CD14-positive monocyte (primary cell): ENCODE data around the gene PRELP. TPM values are rescaled to one million over a fixed set of nuclear protein-coding genes. Genes with fewer than 3 reads are reported as not detected.
A peak's percentile ranks its signal among the peaks of the same experiment; 100 is the strongest.

Source experiments
- DNase-seq, 3 donors: peaks; one replicate each; pipeline ENCODE4 v3.0.0-alpha.2; 2011 to 2022
- H2AFZ ChIP-seq: 2 replicates; pipeline ENCODE4 v1.6.0; 2012; ENCODE audit warnings: mild to moderate bottlenecking, low read depth, low read length, inconsistent platforms; ENCODE audit not compliant: insufficient read depth, poor library complexity, severe bottlenecking
- H3K27ac ChIP-seq, 2 donors: 1 replicate in 1 of 2; 2 replicates in 1 of 2; pipeline ENCODE4 v1.5.1; 2012 to 2013; ENCODE audit warnings: low read length in 2 of 2, control low read depth in 1 of 2, inconsistent platforms in 1 of 2, low read depth in 1 of 2, mild to moderate bottlenecking in 1 of 2
- H3K27me3 ChIP-seq, 2 donors: one replicate each; pipeline versions ENCODE4 v1.6.0 to v1.6.1; 2011 to 2013; ENCODE audit warnings: low read length in 2 of 2; ENCODE audit not compliant: control insufficient read depth in 2 of 2, insufficient read depth in 2 of 2
- H3K36me3 ChIP-seq, 2 donors: replicated peaks in 1 of 2; 1 replicate in 1 of 2; 2 replicates in 1 of 2; pipeline versions ENCODE4 v1.5.1 to v1.6.1; 2012 to 2013; ENCODE audit warnings: low read length in 2 of 2, control low read depth in 1 of 2, inconsistent platforms in 1 of 2, mild to moderate bottlenecking in 1 of 2; ENCODE audit not compliant: insufficient read depth in 2 of 2, control insufficient read depth in 1 of 2
- H3K4me1 ChIP-seq, 2 donors: 1 replicate in 1 of 2; 2 replicates in 1 of 2; pipeline versions ENCODE4 v1.5.1 to v1.6.1; 2012 to 2013; ENCODE audit warnings: low read length in 2 of 2, control low read depth in 1 of 2, inconsistent platforms in 1 of 2, mild to moderate bottlenecking in 1 of 2, moderate library complexity in 1 of 2; ENCODE audit not compliant: insufficient read depth in 2 of 2, control insufficient read depth in 1 of 2
- H3K4me2 ChIP-seq: replicated peaks from 2 replicates; pipeline ENCODE3; 2012; ENCODE audit warnings: low read length, moderate library complexity, mild to moderate bottlenecking; ENCODE audit not compliant: poor library complexity, severe bottlenecking; ENCODE audit errors: extremely low read depth
- H3K4me3 ChIP-seq, 3 experiments: fragments of 200-600 bp in 1 of 3; sonication (generic) in 1 of 3; replicated peaks in 1 of 3; 1 replicate in 2 of 3; 2 replicates in 1 of 3; pipeline ENCODE4 v1.5.1; 2011 to 2013; ENCODE audit warnings: low read length in 3 of 3, mild to moderate bottlenecking in 3 of 3, control low read depth in 2 of 3, low read depth in 2 of 3, inconsistent platforms in 1 of 3, moderate library complexity in 1 of 3
- H3K79me2 ChIP-seq: 2 replicates; pipeline ENCODE4 v1.6.0; 2012; ENCODE audit warnings: mild to moderate bottlenecking, control low read depth, inconsistent platforms, low read length, moderate library complexity; ENCODE audit not compliant: insufficient read depth
- H3K9ac ChIP-seq: 2 replicates; pipeline ENCODE4 v1.6.0; 2017; ENCODE audit warnings: low read length, mild to moderate bottlenecking; ENCODE audit not compliant: insufficient read depth, poor library complexity, severe bottlenecking
- H3K9me3 ChIP-seq, 2 donors: replicated peaks in 1 of 2; 1 replicate in 1 of 2; 2 replicates in 1 of 2; pipeline versions ENCODE4 v1.5.1 to v1.6.1; 2012 to 2013; ENCODE audit warnings: low read length in 2 of 2, control low read depth in 1 of 2; ENCODE audit not compliant: control insufficient read depth in 1 of 2, insufficient read depth in 1 of 2
- H4K20me1 ChIP-seq: 2 replicates; pipeline ENCODE4 v1.6.0; 2012; ENCODE audit warnings: mild to moderate bottlenecking, low read length, control low read depth, moderate library complexity; ENCODE audit not compliant: insufficient read depth
- H3K27ac Mint-ChIP-seq, 7 donors: one replicate each; pipeline ENCODE4 v1.8.0; 2020; ENCODE audit warnings: mild to moderate bottlenecking in 7 of 7, mixed read lengths in 7 of 7, moderate library complexity in 6 of 7, inconsistent platforms in 2 of 7
- H3K27me3 Mint-ChIP-seq, 3 donors: one replicate each; pipeline ENCODE4 v1.8.0; 2021 to 2022; ENCODE audit warnings: low read depth in 3 of 3, mild to moderate bottlenecking in 3 of 3, mixed read lengths in 3 of 3, moderate library complexity in 3 of 3, inconsistent platforms in 1 of 3
- H3K36me3 Mint-ChIP-seq, 2 donors: one replicate each; pipeline ENCODE4 v1.8.0; 2020; ENCODE audit warnings: mixed read lengths in 2 of 2, inconsistent platforms in 1 of 2, mild to moderate bottlenecking in 1 of 2
- H3K4me1 Mint-ChIP-seq: one replicate; pipeline ENCODE4 v1.8.0; 2020; ENCODE audit warnings: mild to moderate bottlenecking, mixed read lengths
- H3K4me3 Mint-ChIP-seq, 2 donors: one replicate each; pipeline ENCODE4 v1.8.0; 2020; ENCODE audit warnings: mild to moderate bottlenecking in 2 of 2, mixed read lengths in 2 of 2, moderate library complexity in 1 of 2
- H3K9me3 Mint-ChIP-seq, 7 donors: one replicate each; pipeline ENCODE4 v1.8.0; 2020 to 2022; ENCODE audit warnings: mixed read lengths in 7 of 7, mild to moderate bottlenecking in 6 of 7, moderate library complexity in 6 of 7, inconsistent platforms in 2 of 7
- CTCF ChIP-seq: fragments of 200-600 bp; IDR thresholded peaks from one replicate; pipeline ENCODE4 v1.8.0; 2022; ENCODE audit warnings: antibody characterized with exemption, mild to moderate bottlenecking
- WGBS: methylation state at CpG from one replicate; pipeline ENCODE4 v1.1.5; 2013; ENCODE audit warnings: missing lambda C conversion rate; ENCODE audit not compliant: insufficient coverage; 5-methylcytosine and 5-hydroxymethylcytosine counted together
- intact Hi-C, 2 donors: fragments of 100-400 bp; cut with micrococcal nuclease; formaldehyde crosslinking; loops; one replicate each; pipeline versions ENCODE4 v1.15.0 to v1.15.1; 2023
- polyA plus RNA-seq, 3 donors: library from polyadenylated mRNA; depleted of rRNA in 1 of 3; unstranded in 2 of 3; stranded (reverse) in 1 of 3; fragments of 300-500 nt in 2 of 3; fragments of >200 nt in 1 of 3; fragmentation: Illumina TruSeq in 2 of 3; gene quantifications; 1 replicate in 2 of 3; 2 replicates in 1 of 3; pipeline ENCODE4 v1.2.3, GENCODE V29; 2012 to 2021

Gene PRELP
- polyA plus RNA-seq, 3 donors: not detected

GRCh38 chr1:203456577-203456976 lies 19.0 kb upstream of the PRELP start:
- Mint-ChIP-seq H3K27ac (peak overlapping the region in 1 of 7 donors; percentile 25), H3K9me3 (peaks cover 0 to 2% (median 0%) of the 10 kb centered on the region in 7 donors), H3K27me3 (peaks cover 13 to 21% (median 18%) of the 10 kb centered on the region in 3 donors), H3K36me3 (no peaks in the 10 kb centered on the region), H3K4me3 (no peak overlapping the region), H3K4me1 (peaks cover 5% of the 10 kb centered on the region)
- Histone ChIP-seq H3K79me2 (no peaks in the 10 kb centered on the region), H3K36me3 (no peaks in the 10 kb centered on the region), H3K9me3 (no peaks in the 10 kb centered on the region), H3K4me2 (no peak overlapping the region), H3K9ac (no peak overlapping the region), H3K27me3 (peaks cover 0 to 2% of the 10 kb centered on the region in 2 donors), H3K27ac (no peak overlapping the region), H3K4me1 (no peaks in the 10 kb centered on the region), H3K4me3 (no peak overlapping the region), H4K20me1 (no peaks in the 10 kb centered on the region), H2AFZ (no peak overlapping the region)
- 92% methylated on average over 3 of the region's 4 CpGs for WGBS
- intact Hi-C loops: no loop called here
- TF ChIP-seq CTCF: no peak
- DNase-seq: no peak

- no peak overlapping the region for H2AFZ ChIP-seq
- no peaks in the 10 kb centered on the region for H3K9me3 ChIP-seq
- no peaks in the 10 kb centered on the region for H3K4me1 ChIP-seq
- H3K36me3 Mint-ChIP-seq: no peaks in the 10 kb centered on the region
- H3K27me3 Mint-ChIP-seq: peaks cover 15 to 19% (median 16%) of the 10 kb centered on the region in 3 donors
- no peak for TF ChIP-seq CTCF
- H3K36me3 ChIP-seq: no peaks in the 10 kb centered on the region
- H3K9ac ChIP-seq: no peak overlapping the region
- intact Hi-C loops: no loop called here
- no peak overlapping the region for H3K27ac ChIP-seq
- no peak overlapping the region for H3K27ac Mint-ChIP-seq
- H3K79me2 ChIP-seq: no peaks in the 10 kb centered on the region
- peaks cover 0 to 2% of the 10 kb centered on the region in 2 donors for H3K27me3 ChIP-seq
- H3K9me3 Mint-ChIP-seq: peaks cover 0 to 2% (median 0%) of the 10 kb centered on the region in 7 donors
- H4K20me1 ChIP-seq: no peaks in the 10 kb centered on the region
- H3K4me3 ChIP-seq: no peak overlapping the region
- no peak overlapping the region for H3K4me3 Mint-ChIP-seq
- no peak for DNase-seq
- no peak overlapping the region for H3K4me2 ChIP-seq
- H3K4me1 Mint-ChIP-seq: peaks cover 5% of the 10 kb centered on the region
- no CpG with 5 or more reads among the region's 5 CpGs for WGBS
Measured at GRCh38 chr1:203458078-203458477, 17.5 kb upstream of the PRELP start.
